Measurements from ENCODE around the gene SHANK2.
"Not testable (repeated sequence)": the region's sequence is repeated elsewhere in the genome, so short reads cannot be mapped to it uniquely, and the experiment has no call there.

The SHANK2 gene

DNA sequence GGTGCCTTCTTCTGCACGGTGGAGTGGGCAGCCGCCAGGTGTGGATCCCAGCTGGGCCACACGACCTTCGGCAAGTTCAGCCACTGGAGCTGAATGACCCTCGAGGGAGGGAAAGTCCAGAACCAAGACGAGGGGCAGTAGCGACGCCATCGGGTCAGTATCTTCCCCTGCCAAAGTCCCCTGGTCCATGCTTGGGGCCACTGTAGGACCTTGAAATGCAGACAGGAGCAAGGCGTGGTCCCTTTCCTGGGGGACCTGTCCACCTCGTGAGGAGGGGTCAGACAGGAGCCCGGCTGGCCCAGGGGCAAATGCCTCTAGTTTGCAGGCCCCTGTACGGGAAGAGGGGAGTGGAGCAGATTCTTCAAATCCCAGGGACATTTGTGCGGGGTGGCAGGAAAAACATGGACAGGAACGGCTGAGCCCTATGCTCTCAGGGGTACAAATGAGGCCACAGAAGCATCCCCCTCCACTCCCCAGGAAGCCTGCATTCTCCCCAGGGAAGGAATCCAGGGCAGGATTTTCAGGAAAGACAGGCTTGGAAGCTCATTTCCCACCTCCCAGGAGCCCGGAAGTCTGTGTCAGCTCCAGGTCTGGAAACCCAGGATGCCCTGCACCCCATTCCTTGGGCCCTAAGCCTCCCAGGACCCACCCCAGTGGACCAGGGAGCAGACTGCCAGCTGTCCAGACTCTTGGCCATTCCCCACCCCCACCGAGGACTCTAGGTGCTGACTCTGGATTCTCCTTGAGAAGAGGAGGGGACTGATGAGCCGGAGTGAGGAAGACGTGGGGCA lies 6.6 kb downstream of the SHANK2 start:
- no peak for DNase-seq (ENCODE audit: low spot score)

DNA sequence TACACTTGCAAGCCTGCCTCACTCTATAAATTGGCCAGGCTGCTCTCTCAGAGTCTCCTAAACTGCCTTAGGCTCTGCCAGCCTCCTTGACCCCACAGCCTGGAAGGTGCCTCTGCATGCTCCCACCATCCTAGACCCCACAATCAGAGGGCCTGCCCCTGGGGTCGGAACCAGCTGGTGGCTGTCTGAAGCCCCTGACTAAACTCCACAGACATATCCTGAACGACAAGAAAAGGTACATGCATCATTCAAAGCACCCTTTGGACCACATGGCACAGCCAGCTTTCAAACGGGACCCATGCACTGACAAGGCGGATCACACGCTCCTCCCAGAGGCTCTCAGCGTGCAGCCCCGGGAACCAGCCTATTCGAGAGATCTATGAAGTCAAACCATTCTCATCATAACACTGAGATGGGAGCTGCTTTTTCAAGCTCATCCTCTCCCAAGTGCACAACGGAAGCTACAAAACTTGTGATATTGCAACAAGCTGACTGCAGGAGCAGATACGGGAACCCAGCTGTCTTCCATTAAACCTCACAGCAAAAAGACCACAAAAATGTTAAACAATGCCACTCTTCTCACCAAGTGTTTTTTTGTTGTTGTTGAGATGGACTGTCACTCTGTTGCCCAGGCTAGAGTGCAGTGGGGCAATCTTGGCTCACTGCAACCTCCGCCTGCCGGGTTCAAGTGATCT lies 8.1 kb downstream of the SHANK2 start:
- DNase-seq (ENCODE audit: low spot score), result no peak

DNA sequence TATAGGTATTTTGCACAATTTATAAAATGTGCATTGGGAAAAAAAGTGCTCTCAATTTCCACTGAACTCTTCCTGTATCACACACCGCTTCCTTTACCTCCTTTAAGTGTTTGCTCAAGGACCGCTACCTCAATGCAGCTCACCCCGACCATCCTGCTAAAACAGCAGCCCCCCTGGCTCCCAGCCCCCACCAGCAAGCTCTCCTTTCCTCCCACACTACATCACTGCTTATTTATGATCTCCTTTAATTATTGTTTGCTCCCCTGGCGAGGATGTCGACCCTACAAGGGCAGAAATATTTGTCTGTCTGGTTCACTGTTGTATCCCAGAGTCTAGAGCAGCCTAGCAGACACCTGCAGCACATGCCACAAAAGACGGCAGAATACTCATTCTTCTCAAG lies 10.0 kb downstream of the SHANK2 start:
- DNase-seq (ENCODE audit: low spot score), result no peak

DNA sequence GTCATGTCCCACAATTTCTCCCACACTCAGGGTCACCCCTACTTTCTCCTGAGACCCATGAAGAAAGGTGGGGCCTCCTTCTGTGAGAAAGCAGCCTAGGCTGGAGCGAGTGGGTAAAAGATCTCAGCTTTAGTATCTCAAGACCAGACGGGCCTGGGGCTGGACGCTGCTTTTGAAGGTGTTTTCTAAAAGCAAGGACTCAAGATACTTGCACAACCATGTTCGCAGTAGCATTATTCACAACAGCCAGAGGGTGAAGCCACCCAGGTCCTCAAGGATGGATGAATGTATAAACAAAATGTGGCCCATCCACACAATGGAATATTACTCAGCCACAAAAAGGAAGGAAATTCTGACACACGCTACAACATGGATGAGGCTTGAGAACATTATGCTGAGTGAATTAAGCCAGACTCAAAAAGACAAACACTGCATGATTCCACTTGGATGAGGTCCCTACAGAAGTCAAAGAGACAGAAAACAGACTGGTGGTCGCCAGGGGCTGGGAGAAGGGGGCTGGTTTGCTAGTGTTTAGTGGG lies 10.6 kb downstream of the SHANK2 start:
- no peak for DNase-seq (ENCODE audit: low spot score)

DNA sequence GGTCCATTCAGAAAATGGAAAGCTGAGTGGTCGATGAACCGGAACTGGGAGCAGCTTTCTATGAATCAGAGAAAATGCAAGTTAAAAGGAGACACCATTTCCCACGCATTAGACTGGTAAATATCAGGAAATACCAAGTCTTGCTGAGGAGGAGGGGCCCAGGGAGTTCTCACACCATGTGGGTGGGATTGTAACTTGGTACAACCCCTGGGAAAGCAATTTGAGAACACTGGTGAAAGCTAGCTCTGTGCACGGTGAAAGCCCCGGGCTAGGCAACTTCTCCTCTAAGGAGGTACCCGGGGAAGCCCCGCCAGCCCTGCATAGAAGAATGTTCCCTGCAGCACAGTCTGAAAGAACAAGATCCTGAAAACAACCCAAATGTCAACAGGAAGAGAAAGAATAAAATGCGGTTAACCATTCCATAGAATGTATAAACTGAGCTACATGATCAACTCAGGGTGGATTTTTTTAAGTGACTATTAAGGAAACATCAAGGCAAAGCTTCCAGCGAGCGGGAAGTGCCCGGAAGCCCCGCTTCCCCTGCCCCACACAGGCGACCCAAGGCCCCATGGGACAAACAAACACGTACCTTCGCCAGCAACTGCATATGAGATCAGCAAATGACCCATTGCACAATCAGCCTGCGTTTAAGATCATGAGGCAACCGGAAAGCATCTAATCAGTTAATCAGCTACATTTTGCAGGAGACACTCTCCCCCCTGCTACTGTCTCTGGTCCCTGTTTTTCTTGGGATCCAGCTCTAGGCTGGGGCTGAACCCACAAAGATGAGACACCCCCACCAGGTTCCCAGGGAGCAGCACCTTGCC lies 11.3 kb downstream of the SHANK2 start:
- DNase-seq (ENCODE audit: low spot score), result peak; percentile 91

DNA sequence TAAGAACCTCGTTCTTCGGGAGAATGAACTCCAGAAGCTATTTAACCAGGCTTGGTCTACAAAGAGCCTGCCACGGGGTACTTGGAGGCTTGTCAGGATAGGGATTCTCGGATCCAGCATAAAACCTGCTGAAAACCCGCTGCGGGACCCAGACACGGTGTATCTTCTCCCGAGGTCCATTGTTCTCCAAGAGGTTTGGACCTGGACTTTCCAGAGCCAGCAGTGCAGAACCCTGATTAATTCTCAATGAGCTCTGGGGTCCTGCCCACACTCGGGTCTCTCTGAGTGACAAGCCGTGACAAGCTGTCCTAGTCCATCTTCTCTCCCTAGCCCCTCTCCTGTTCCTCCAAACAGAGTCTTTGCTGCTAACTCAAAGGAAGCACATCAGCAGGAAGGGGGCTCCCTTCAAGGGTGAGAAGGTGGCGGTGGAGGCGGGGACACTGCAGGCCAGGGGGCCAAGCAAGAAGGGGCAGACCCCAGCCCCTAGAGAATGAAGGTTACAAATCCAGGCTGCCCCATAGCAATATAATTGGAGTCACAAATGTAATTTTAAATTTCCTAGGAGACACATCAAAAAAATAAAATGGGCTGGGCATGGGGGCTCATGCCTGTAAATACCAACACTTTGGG lies 12.2 kb downstream of the SHANK2 start:
- no peak for DNase-seq (ENCODE audit: low spot score)

DNA sequence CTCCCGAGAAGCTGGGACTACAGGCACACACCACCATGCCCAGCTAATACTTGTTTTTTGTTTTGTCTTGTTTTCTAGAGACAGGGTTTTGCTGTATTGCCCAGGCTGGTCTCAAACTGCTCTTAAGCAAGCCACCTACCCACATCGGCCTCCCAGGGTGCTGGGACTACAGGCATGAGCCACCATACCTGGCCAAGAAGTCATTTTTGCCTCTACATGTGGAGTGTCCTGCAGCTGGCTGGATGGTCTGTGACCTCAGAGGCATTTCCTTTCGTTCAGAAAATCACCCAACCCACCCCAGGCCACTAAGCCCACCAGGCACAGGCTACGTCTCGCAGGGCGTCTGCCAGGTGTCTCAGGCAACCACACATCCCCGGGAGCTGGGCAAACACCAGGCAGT lies 12.8 kb downstream of the SHANK2 start:
- DNase-seq (ENCODE audit: low spot score), result no peak

DNA sequence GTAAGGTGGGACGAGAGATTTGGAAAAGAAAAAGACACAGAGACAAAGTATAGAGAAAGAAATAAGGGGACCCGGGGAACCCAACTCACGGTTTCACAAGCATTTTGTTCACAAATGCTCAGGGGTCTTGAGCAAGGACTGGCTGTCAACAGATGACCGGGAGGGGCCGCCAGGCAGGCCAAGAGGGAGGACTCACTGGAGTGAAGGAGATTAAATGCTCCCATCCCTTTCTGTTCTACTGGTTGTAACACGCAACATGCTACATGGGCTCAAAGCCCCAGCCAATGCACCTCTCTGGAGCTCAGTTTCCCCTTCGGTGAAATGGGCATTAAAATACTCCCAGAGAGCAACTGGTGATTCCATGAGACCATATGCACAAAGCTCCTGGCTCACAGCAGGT lies 13.4 kb downstream of the SHANK2 start:
- DNase-seq (ENCODE audit: low spot score), result no peak

DNA sequence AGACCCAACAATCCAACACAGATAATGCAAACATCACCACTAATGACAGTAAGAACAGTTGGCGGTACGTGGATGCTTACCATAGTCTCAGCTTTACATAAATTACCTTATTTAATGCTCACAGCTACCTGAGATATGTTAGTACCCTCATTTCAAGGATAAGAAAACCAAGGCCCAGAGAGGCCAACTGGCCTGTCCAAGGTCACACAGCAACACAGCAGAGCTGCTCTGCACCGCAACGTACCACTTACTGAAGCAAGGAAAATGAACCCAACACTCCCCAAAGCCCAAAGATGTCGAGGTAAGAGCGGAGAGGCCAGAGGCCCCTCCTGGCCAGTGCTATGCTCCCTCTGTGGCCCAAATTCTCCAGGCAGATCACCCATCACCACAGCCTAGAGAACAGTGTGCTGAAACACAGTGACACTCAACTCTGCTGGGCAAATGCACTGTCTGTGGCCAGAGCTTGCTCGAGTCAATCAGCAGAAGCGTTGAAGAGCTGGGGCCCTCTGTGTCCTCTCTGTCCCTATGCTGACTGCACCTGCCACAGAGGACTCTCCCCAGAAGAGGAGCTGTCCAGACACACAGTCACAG lies 14.0 kb downstream of the SHANK2 start:
- no peak for DNase-seq (ENCODE audit: low spot score)

DNA sequence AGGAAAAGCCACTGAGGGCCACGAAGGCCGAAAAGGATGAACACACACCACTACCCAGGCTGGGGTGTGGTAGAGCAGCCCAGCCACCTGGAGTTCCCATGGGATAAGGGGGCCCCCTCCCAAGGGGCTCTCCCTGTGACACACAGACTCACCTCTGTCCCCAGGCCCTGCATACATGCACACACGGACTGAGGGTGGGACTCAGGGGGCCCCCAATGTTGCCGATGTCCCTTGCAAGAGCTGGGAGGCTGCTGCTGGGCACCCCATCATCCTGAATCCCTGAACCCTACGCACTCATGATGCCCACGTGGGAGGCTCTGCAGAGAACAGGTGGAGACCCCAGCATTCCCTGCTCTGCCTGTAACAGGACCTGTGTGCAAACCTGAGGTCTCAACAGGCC lies 14.5 kb downstream of the SHANK2 start:
- no peak for DNase-seq (ENCODE audit: low spot score)

DNA sequence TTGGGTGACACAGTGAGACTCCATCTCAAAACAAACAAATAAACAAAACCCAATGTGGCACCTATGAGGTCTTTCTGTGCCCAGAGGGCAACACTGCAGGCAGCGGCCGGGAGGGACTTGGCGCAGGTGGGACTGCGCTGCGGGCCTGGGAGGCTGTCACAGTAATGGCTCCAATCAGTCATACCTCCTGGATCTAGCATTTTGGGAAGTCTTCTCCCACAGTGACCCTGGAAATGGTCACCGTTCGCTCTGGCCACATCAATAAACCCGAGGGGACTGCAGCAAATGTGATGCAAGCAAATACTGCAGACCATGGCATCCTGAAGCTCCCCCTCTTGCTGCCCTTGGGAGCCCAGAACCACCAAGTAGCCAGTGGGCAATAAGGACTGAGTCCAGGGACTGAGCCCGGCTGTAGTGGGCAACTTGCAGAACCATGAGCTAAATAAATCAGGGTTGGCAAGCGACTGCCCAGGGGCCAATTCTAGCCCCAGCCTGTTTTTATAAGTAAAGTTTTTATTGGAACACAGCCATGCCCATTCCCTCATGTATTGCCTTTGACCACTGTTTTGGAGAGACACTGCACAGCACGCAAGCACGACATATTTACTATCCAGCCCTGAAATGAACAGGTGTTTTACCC lies 15.4 kb downstream of the SHANK2 start:
- DNase-seq (ENCODE audit: low spot score), result no peak

DNA sequence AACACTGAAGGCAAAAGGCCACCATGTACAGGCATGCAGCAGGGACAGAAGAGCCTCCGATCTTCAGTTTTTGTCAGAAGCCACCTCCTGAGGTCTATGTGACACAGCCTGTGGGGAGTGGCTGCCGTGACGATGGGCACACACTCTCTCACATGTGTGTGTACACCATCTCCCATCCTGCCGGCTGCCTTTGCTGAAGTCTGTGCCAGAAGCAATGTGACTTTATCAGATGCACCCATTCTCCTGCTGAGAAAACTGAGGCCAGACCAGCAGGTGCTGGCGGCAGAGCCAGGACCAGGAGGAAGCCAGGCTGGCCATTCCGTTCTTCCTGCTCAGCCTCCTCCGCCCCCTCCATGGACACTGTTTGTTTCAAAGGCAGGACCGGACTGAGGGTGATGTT lies 16.7 kb downstream of the SHANK2 start:
- no peak for DNase-seq (ENCODE audit: low spot score)

DNA sequence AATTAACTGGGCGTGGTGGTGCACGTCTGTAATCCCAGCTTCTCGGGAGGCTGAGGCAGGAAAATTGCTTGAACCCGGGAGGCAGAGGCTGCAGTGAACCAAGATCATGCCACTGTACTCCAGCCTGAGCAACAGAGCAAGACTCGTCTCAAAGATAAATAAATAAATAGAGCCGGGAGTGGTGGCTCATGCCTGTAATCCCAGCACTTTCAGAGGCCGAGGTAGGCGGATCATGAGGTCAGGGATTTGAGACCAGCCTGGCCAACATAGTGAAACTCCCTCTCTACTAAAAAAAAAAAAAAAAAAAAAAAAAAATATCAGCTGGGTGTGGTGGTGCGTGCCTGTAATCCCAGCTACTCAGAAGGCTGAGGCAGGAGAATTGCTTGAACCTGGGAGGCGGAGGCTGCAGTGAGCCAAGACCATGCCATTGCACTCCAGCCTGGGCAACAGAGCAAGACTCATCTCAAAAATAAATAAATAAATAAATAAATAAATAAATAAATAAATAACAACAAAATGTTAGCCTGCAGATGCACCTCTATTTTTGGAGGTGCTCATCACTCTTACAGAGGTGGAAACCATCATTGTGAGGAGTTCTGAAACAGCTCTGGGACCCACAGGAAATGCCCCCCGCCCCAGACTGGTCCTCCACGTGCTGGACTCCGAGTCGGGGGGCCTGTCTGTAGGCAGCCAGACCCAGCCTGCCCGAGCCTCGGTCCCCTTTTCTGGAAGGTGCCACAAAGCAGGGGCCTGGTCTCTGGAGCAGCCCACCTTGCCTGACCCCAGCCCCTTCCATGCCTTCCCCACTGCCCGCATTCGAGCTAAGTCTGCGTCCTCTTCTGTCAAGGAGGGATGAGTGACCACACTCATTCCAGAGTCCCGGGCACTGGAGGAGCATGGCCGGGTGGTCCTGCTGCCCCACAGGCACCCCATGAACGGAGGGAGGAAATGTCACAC lies 18.2 kb downstream of the SHANK2 start:
- DNase-seq (ENCODE audit: low spot score), result not testable (repeated sequence)

DNA sequence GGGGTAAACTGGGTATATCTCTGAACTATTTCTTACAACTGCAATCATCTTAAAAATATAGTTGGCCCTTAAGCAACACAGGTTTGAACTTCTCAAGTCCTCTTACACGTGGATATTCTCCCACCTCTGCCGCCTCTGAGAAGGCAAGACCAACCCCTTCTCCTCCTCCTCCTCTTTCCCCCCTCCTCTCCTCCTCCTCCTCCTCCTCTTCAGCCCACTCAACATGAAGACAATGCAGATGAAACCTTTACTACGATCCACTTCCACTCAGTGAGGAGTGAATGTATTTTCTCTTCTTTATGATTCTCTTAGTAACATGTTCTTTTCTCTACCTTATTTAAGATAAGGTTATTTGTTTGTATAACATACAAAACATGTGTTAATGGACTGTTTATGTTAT lies 20.0 kb downstream of the SHANK2 start:
- no peak for DNase-seq (ENCODE audit: low spot score)

DNA sequence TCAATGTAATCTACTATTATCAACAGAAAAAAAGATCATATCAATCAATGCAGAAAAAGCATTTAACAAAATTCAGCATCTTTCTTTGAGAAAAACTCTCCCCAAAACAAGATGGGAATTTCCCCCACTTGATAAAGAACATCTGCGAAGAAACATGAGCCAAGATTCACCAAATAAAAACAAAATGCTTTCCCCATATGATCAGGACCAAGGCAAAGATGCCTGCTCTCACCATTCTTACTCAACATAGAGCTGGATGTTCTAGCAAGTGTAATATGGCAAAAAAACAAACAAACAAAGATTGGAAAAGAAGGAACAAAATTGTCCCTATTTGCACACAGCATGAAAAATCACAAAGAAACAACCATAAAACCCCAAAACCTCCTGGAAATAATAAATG lies 23.4 kb downstream of the SHANK2 start:
- no peak for DNase-seq (ENCODE audit: low spot score)

DNA sequence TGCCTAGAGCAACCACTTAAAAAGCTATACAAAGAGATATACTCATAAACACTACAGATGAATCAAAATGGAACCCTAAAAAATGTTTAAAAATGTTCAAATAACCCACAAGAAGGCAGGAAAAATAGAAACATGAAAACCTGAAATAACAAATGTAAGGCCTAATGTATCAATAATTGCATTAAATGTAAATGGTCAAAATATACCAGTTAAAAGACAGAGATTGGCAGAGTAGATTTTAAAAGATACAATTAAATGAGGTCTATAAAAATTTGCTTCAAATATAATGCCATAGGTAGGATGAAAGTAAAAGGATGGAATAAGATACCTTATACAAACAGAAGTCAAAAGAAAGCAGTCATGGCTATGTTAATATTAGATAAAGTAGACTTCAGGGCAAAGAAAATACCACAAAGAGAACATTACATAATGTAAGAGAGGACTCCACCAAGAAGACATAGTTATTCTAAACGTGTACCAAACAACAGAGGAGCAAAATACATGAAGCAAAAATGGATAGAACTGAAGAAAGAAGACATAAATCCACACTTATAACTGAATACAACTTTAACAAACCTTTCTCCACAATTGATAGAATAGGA lies 25.2 kb downstream of the SHANK2 start:
- no peak for DNase-seq (ENCODE audit: low spot score)

DNA sequence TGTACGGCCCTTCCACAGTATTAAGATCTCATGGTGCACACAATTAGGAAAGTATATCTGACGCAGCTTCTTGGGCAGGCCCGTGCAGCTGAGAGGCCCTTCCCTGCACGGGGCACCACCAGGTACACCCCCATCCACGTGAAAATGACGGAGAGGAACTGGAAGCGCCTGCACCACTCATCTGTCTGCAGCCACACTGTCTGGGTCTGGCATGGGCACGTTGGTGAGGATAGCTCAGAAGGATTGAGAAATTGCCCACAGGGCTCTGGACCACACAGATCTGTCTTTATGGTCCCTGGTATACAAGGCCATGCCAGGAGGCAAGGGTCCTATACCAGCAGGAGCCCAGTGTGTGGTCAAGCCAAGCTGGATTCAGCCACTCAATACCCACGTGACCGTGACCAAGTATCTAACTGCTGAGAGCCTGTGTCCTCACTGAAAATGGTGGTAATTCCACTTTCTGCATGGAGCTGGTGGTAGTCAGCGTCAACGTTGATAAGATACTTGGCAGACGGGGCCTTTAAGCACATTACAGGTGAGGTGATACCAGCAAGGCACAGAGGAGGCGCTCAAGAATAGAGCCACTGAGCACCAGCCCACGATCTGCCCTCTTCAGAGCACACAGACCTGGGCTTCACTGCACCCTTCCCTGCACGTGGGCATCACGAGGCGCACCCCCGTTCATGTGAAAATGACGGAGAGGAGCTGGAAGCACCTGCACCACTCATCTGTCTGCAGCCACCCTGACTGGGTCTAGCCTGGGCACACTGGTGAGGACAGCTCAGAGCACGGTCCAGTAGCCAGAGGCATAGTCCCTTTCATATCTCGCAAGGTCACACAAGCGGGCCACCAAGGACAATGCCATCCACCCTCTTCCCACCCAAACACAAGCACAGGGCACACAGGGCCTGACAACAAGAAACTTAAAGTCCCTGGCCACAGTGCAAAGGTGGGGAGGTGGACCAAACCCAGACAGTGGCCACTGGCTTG lies 28.4 kb downstream of the SHANK2 start:
- DNase-seq (ENCODE audit: low spot score), result no peak

DNA sequence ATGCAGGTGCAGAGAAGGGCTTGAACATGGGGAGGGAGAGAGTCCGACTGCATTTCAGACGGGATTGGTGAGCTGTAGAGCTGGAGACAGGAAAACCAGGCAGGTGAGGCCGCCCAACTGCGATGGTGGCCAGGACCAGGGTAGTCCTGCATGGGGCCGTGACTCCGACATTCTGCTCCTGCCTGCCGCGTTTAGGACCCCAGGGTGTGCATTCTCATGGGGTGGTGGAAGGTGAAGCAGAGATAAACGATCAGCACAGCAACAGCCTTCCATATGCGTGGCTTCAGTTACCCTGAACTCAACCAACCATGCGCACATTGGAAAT lies 29.3 kb downstream of the SHANK2 start:
- DNase-seq (ENCODE audit: low spot score), result no peak
